Mesenchymal stem cell (in vitro differentiated cells and primary cell): Measurements from ENCODE around the gene FHIT.

Source experiments
- DNase-seq: peaks from one replicate; pipeline ENCODE4 v3.0.0-alpha.2; 2013
- H2AFZ ChIP-seq: one replicate; pipeline ENCODE4 v1.6.1; 2013; ENCODE audit warnings: low read depth, mild to moderate bottlenecking, control low read depth, inconsistent platforms, low read length, moderate library complexity
- H2AK5ac ChIP-seq: 2 replicates; pipeline ENCODE4 v1.6.1; 2013; ENCODE audit warnings: low read length, moderate library complexity, mild to moderate bottlenecking, inconsistent platforms; ENCODE audit not compliant: severe bottlenecking
- H2BK120ac ChIP-seq: one replicate; pipeline ENCODE4 v1.6.1; 2013; ENCODE audit warnings: low read depth, mild to moderate bottlenecking, inconsistent platforms, low read length, moderate library complexity
- H2BK12ac ChIP-seq, 2 experiments: one replicate each; pipeline ENCODE4 v1.6.1; 2013; ENCODE audit warnings: inconsistent platforms in 2 of 2, low read length in 2 of 2, mild to moderate bottlenecking in 2 of 2, moderate library complexity in 2 of 2, control low read depth in 1 of 2
- H2BK15ac ChIP-seq: one replicate; pipeline ENCODE4 v1.6.1; 2013; ENCODE audit warnings: mild to moderate bottlenecking, low read depth, inconsistent platforms; ENCODE audit not compliant: poor library complexity, severe bottlenecking
- H2BK5ac ChIP-seq: 2 replicates; pipeline ENCODE4 v1.6.1; 2013; ENCODE audit warnings: low read depth, mild to moderate bottlenecking, low read length, control low read depth, inconsistent platforms; ENCODE audit not compliant: poor library complexity, severe bottlenecking
- H3K14ac ChIP-seq, 2 experiments: one replicate each; pipeline ENCODE4 v1.6.1; 2013; ENCODE audit warnings: inconsistent platforms in 2 of 2, low read length in 2 of 2, control low read depth in 1 of 2, mild to moderate bottlenecking in 1 of 2, moderate library complexity in 1 of 2
- H3K18ac ChIP-seq, 2 experiments: one replicate each; pipeline ENCODE4 v1.6.1; 2013; ENCODE audit warnings: inconsistent platforms in 2 of 2, low read length in 2 of 2, control low read depth in 1 of 2, low read depth in 1 of 2, mild to moderate bottlenecking in 1 of 2
- H3K23ac ChIP-seq, 2 experiments: one replicate each; pipeline ENCODE4 v1.6.1; 2013; ENCODE audit warnings: inconsistent platforms in 2 of 2, low read length in 2 of 2, mild to moderate bottlenecking in 2 of 2, moderate library complexity in 2 of 2, control low read depth in 1 of 2
- H3K27ac ChIP-seq: 2 replicates; pipeline ENCODE4 v1.5.1; 2013; ENCODE audit warnings: mild to moderate bottlenecking, moderate library complexity, low read length, control low read depth, inconsistent platforms; ENCODE audit not compliant: poor library complexity, severe bottlenecking
- H3K27me3 ChIP-seq, 2 experiments: 2 replicates each; pipeline versions ENCODE4 v1.6.1 to v1.7.0; 2013; ENCODE audit warnings: low read length in 2 of 2, mild to moderate bottlenecking in 2 of 2, moderate library complexity in 2 of 2, control low read depth in 1 of 2, inconsistent platforms in 1 of 2; ENCODE audit not compliant: control insufficient read depth in 1 of 2, insufficient read depth in 1 of 2
- H3K36me3 ChIP-seq, 2 experiments: 2 replicates each; pipeline versions ENCODE4 v1.6.1 to v1.7.0; 2013; ENCODE audit warnings: low read length in 2 of 2, control low read depth in 1 of 2, inconsistent platforms in 1 of 2, low read depth in 1 of 2, mild to moderate bottlenecking in 1 of 2; ENCODE audit not compliant: insufficient read depth in 2 of 2, control insufficient read depth in 1 of 2
- H3K4ac ChIP-seq, 2 experiments: one replicate each; pipeline ENCODE4 v1.6.1; 2013; ENCODE audit warnings: inconsistent platforms in 2 of 2, low read length in 2 of 2, mild to moderate bottlenecking in 2 of 2, moderate library complexity in 2 of 2, control low read depth in 1 of 2, low read depth in 1 of 2
- H3K4me1 ChIP-seq: 2 replicates; pipeline ENCODE4 v1.6.1; 2013; ENCODE audit warnings: low read depth, low read length, control low read depth; ENCODE audit not compliant: control insufficient read depth, insufficient read depth
- H3K4me2 ChIP-seq: 2 replicates; pipeline ENCODE4 v1.6.1; 2013; ENCODE audit warnings: low read length, mild to moderate bottlenecking, inconsistent platforms; ENCODE audit not compliant: poor library complexity, severe bottlenecking
- H3K4me3 ChIP-seq, 2 experiments: 2 replicates each; pipeline versions ENCODE4 v1.5.1 to v1.7.0; 2013; ENCODE audit warnings: low read length in 2 of 2, mild to moderate bottlenecking in 2 of 2, control low read depth in 1 of 2, low read depth in 1 of 2; ENCODE audit not compliant: insufficient read depth in 1 of 2
- H3K79me1 ChIP-seq: replicated peaks from 2 replicates; pipeline ENCODE4 v1.6.1; 2013; ENCODE audit warnings: mild to moderate bottlenecking, control low read depth, low read length, inconsistent platforms; ENCODE audit not compliant: poor library complexity, severe bottlenecking
- H3K9ac ChIP-seq: 2 replicates; pipeline ENCODE4 v1.7.0; 2013; ENCODE audit warnings: mild to moderate bottlenecking, low read length, moderate library complexity
- H3K9me3 ChIP-seq: 2 replicates; pipeline ENCODE4 v1.7.0; 2013; ENCODE audit warnings: mild to moderate bottlenecking, low read length; ENCODE audit not compliant: control insufficient read depth
- H4K8ac ChIP-seq: one replicate; pipeline ENCODE4 v1.6.1; 2013; ENCODE audit warnings: inconsistent platforms, mild to moderate bottlenecking, low read length, moderate library complexity
- H4K91ac ChIP-seq: one replicate; pipeline ENCODE4 v1.6.1; 2013; ENCODE audit warnings: mild to moderate bottlenecking, low read length, inconsistent platforms
- WGBS: methylation state at CpG from one replicate; pipeline ENCODE4 v1.1.7; 2013; ENCODE audit warnings: mixed read lengths; 5-methylcytosine and 5-hydroxymethylcytosine counted together

The FHIT gene

DNA sequence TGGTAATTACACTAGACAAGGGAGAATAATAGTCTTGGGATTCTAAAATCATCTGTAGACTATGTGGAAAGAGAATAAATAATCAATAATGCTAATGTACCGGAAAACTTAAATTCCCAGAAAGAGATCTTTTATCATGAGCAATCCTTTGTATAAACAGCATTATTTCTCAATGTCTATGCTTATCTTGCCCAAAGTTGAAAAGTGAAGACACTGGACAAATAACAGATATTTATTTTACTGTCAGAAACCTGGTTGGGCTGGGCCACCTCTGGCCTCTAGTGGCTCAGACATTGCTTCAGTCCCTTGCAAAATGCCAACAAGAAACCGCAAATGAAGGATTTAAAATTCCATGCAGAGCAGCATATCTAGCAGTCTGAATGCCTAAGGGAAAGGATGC lies 409.9 kb downstream of the FHIT start:
- no peak overlapping the region for H2AK5ac ChIP-seq
- no peak overlapping the region for H4K8ac ChIP-seq
- no peak overlapping the region for H4K91ac ChIP-seq
- H3K36me3 ChIP-seq: no peaks in the 10 kb centered on the region
- no peak overlapping the region for H2BK5ac ChIP-seq
- DNase-seq: peak; percentile 64
- no peak overlapping the region for H3K23ac ChIP-seq
- peaks cover 7% of the 10 kb centered on the region for H3K9me3 ChIP-seq
- H3K27me3 ChIP-seq: no peaks in the 10 kb centered on the region
- H3K79me1 ChIP-seq: no peaks in the 10 kb centered on the region
- no peaks in the 10 kb centered on the region for H3K4me1 ChIP-seq
- no peak overlapping the region for H2AFZ ChIP-seq
- H3K4me3 ChIP-seq: no peak overlapping the region
- no peak overlapping the region for H3K4me2 ChIP-seq
- H3K27ac ChIP-seq: no peak overlapping the region
- H2BK15ac ChIP-seq: no peak overlapping the region
- H3K18ac ChIP-seq: no peak overlapping the region
- H3K14ac ChIP-seq: no peak overlapping the region
- H2BK12ac ChIP-seq: no peak overlapping the region
- no peak overlapping the region for H3K9ac ChIP-seq
- H3K4ac ChIP-seq: no peak overlapping the region
- 87% methylated on average over 2 of the region's 2 CpGs for WGBS
- no peak overlapping the region for H2BK120ac ChIP-seq

DNA sequence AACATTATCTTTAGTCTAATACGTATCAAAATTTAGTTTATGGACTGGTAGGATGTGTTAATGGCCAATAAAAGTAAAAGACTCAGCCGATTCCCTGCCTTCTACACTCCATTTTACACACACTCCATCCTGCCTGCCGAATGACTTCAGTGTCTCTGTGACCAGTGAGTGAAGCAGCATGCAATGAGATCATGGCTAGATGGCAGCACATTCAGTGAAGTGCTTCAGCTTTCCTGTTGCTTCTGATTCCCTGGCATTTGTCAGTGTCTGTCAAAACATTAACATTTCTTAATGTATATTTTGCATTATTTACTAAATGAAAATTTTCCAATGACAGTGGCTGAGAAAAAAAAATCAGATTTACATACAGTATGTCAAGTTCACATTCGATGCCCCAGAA lies 412.0 kb downstream of the FHIT start:
- Histone ChIP-seq H3K36me3 (no peaks in the 10 kb centered on the region), H3K4ac (no peak overlapping the region), H3K9ac (no peak overlapping the region), H3K14ac (no peak overlapping the region), H2AFZ (no peak overlapping the region), H3K4me3 (no peak overlapping the region), H3K4me2 (no peak overlapping the region), H2BK15ac (no peak overlapping the region), H2AK5ac (no peak overlapping the region), H2BK12ac (no peak overlapping the region), H3K18ac (no peak overlapping the region), H2BK5ac (no peak overlapping the region), H3K9me3 (peaks cover 7% of the 10 kb centered on the region), H3K4me1 (no peaks in the 10 kb centered on the region), H3K23ac (no peak overlapping the region), H2BK120ac (no peak overlapping the region), H4K8ac (no peak overlapping the region), H3K79me1 (no peaks in the 10 kb centered on the region), H3K27me3 (no peaks in the 10 kb centered on the region), H3K27ac (no peak overlapping the region), H4K91ac (no peak overlapping the region)
- WGBS: 71% methylated on average over 2 of the region's 4 CpGs
- DNase-seq: peak; percentile 19

DNA sequence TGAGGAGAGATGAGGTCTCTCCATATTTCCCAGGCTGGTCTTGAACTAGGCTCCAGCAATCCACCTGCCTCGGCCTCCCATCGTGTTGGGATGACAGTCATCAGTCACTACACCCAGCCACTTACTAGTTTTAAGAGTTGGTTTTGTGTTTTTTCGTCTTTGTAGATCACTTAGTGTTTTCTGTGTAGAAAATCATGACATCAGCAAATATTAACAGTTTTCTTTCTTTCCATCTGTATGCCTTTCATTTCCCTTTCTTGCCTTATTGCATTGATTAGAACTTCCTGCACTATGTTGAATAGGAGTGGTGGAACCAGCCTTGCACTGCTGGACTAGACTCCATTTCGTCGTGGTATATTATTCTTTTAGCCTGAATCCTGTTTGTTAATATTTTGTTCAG lies 415.5 kb downstream of the FHIT start:
- H4K91ac ChIP-seq: no peak overlapping the region
- no peak for DNase-seq
- no peak overlapping the region for H3K14ac ChIP-seq
- no peak overlapping the region for H2BK15ac ChIP-seq
- no peak overlapping the region for H3K23ac ChIP-seq
- H3K27me3 ChIP-seq: no peaks in the 10 kb centered on the region
- no peak overlapping the region for H3K18ac ChIP-seq
- no peak overlapping the region for H3K27ac ChIP-seq
- no peak overlapping the region for H2AK5ac ChIP-seq
- WGBS: 100% methylated on average over 2 of the region's 5 CpGs
- no peak overlapping the region for H3K4me3 ChIP-seq
- H3K4me1 ChIP-seq: no peaks in the 10 kb centered on the region
- H2BK5ac ChIP-seq: no peak overlapping the region
- no peak overlapping the region for H4K8ac ChIP-seq
- H3K36me3 ChIP-seq: no peaks in the 10 kb centered on the region
- H3K9ac ChIP-seq: no peak overlapping the region
- no peak overlapping the region for H2BK120ac ChIP-seq
- H2AFZ ChIP-seq: no peak overlapping the region
- no peak overlapping the region for H2BK12ac ChIP-seq
- no peak overlapping the region for H3K4ac ChIP-seq
- no peak overlapping the region for H3K4me2 ChIP-seq
- peaks cover 7% of the 10 kb centered on the region for H3K9me3 ChIP-seq
- no peaks in the 10 kb centered on the region for H3K79me1 ChIP-seq

DNA sequence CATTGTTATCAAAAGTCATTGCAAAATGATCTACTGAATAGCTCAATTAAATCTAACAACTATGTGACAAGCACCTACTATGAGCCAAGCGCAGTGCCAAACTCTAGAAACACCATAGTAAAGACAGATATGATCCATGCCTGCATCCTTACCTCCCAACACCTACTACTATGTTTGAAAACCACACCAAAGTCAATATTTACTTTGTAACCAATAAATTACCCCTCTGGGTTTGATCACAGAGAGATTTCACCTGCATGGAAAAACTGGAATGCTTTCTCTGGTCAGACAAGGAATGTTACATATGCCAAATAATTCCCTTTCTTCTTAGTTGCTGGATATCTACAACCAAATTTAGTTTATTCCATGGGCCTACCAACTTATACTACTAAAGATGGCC lies 422.2 kb downstream of the FHIT start:
- Histone ChIP-seq H3K4ac (no peak overlapping the region), H3K27me3 (no peaks in the 10 kb centered on the region), H3K9me3 (no peaks in the 10 kb centered on the region), H2BK12ac (no peak overlapping the region), H3K4me2 (no peak overlapping the region), H3K27ac (no peak overlapping the region), H3K79me1 (no peaks in the 10 kb centered on the region), H3K23ac (no peak overlapping the region), H3K4me1 (no peaks in the 10 kb centered on the region), H4K91ac (no peak overlapping the region), H2AFZ (no peak overlapping the region), H3K4me3 (no peak overlapping the region), H3K9ac (no peak overlapping the region), H3K18ac (no peak overlapping the region), H2BK5ac (no peak overlapping the region), H2AK5ac (no peak overlapping the region), H2BK120ac (no peak overlapping the region), H4K8ac (no peak overlapping the region), H3K36me3 (no peaks in the 10 kb centered on the region), H2BK15ac (no peak overlapping the region), H3K14ac (no peak overlapping the region)
- DNase-seq: no peak
- WGBS: 77% methylated on average over 1 of the region's 1 CpG
